AG04450 (cell line): ENCODE measurements around the gene USP46. TPM values are rescaled to one million over a fixed set of nuclear protein-coding genes. Genes with fewer than 3 reads are reported as not detected.
A peak's percentile ranks its signal among the peaks of the same experiment; 100 is the strongest.

Experiments
- CTCF ChIA-PET: fragments of 300-600, 350-600 bp; formaldehyde crosslinking; extraction: SDS; loops from one replicate; lab custom pipeline; 2022; ENCODE audit warnings: antibody characterized with exemption, inconsistent platforms; lab: Charles Lee
- POLR2A ChIA-PET: fragments of 350-600 bp; formaldehyde crosslinking; extraction: SDS; loops from one replicate; lab custom pipeline; 2021; ENCODE audit warnings: antibody characterized with exemption, inconsistent platforms; lab: Yijun Ruan, JAX
- DNase-seq: peaks from one replicate; pipeline ENCODE4 v3.0.0-alpha.2; 2011; ENCODE audit warnings: low read depth, low spot score
- H3K27ac ChIP-seq: one replicate; pipeline ENCODE4 v1.5.1; 2012; ENCODE audit warnings: low read depth, low read length, control low read depth
- H3K27me3 ChIP-seq: one replicate; pipeline ENCODE4 v1.6.0; 2012; ENCODE audit warnings: low read length; ENCODE audit not compliant: control insufficient read depth, insufficient read depth
- H3K4me3 ChIP-seq: 2 replicates; pipeline ENCODE4 v1.5.1; 2011; ENCODE audit warnings: mild to moderate bottlenecking, low read depth, low read length, control low read depth
- H3K9me3 ChIP-seq: 2 replicates; pipeline ENCODE4 v1.5.1; 2012; ENCODE audit warnings: low read length; ENCODE audit not compliant: control insufficient read depth, insufficient read depth
- CTCF ChIP-seq: IDR thresholded peaks from 2 replicates; pipeline ENCODE4 v1.5.1; 2011; ENCODE audit warnings: low read depth, low read length, control low read depth, inconsistent platforms
- polyA plus RNA-seq: library from polyadenylated mRNA; depleted of rRNA; stranded (reverse); fragments of >200 nt; gene quantifications from 2 replicates; pipeline ENCODE4 v1.2.3, GENCODE V29; 2011; rRNA removed

The USP46 gene
- polyA plus RNA-seq, 1 experiment: 69.1 TPM

- H3K4me3 ChIP-seq: no peak overlapping the region
- no peaks in the 10 kb centered on the region for H3K27me3 ChIP-seq
- POLR2A ChIA-PET: no interaction called here
- no peak overlapping the region for H3K27ac ChIP-seq
- TF ChIP-seq CTCF: no peak
- no peak for DNase-seq
- H3K9me3 ChIP-seq: no peaks in the 10 kb centered on the region
- CTCF ChIA-PET: interaction anchor here (2.3 kb wide), 1 partner anchor 434 kb away, joined by 22 read pairs; no protein-coding TSS in a partner anchor
These were observed 110.1 kb downstream of the USP46 start for GRCh38 chr4:52548818-52549570.

DNA sequence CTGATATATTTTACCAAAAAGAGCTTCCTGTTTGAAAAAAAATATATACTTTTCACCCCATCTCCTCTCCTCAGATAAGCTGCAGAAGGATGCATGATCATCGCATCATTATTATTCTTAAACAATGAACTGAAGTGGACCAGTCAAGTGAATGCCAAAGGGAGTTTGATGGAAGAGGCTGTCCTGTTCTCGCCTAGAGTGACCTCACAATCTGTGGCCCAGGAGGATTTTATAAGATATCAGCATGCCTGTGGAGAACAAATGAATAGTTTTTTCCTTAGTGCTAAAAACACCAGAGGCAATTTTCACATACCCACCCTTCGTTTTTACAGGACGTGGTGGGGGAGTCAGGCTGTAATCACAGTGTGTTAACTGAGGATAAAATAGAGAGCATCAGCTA lies 112.7 kb downstream of the USP46 start:
- Histone ChIP-seq H3K9me3 (no peaks in the 10 kb centered on the region), H3K27ac (no peak overlapping the region), H3K27me3 (no peaks in the 10 kb centered on the region), H3K4me3 (no peak overlapping the region)
- no peak for TF ChIP-seq CTCF
- ChIA-PET POLR2A (interaction anchor here (1.0 kb wide), 1 partner anchor 113 kb away, joined by 3 read pairs; no protein-coding TSS in a partner anchor), CTCF (interaction anchor here (0.5 to 4.3 kb wide), 39 partner anchors 8 to 467 kb away, joined by 3 to 159 read pairs (median 5); no protein-coding TSS in a partner anchor)
- DNase-seq: no peak

GRCh38 chr4:52545099-52546069 lies 113.7 kb downstream of the USP46 start:
- ChIA-PET POLR2A (interaction anchor here (0.7 to 1.5 kb wide), 5 partner anchors 114 to 462 kb away, joined by 3 to 4 read pairs (median 3); no protein-coding TSS in a partner anchor), CTCF (interaction anchor here (0.5 to 4.3 kb wide), 70 partner anchors 9 to 471 kb away, joined by 3 to 159 read pairs (median 4); no protein-coding TSS in a partner anchor)
- peak; percentile 33 for DNase-seq
- Histone ChIP-seq H3K27me3 (no peaks in the 10 kb centered on the region), H3K4me3 (no peak overlapping the region), H3K9me3 (no peaks in the 10 kb centered on the region), H3K27ac (no peak overlapping the region)
- peak; percentile 99 for TF ChIP-seq CTCF

Other genes starting within 250 kb of the USP46 start
- 0.20 and 0.26 TPM in 2 replicates for gene ERVMER34-1, start 92.1 kb upstream of the USP46 start, polyA plus RNA-seq
- 4.1 and 4.3 TPM in 2 replicates for gene RASL11B, start 203.0 kb upstream of the USP46 start, polyA plus RNA-seq